Lower leg skin (tissue), 4 donors: ENCODE data around the gene ACTR5. TPM values are rescaled to one million over a fixed set of nuclear protein-coding genes. Genes with fewer than 3 reads are reported as not detected.

Experiments used
- DNase-seq, 2 donors: peaks; one replicate each; pipeline ENCODE4 v3.0.0-alpha.2; 2019; ENCODE audit warnings: low spot score in 2 of 2
- H3K4me3 ChIP-seq: fragments of 200-600 bp; sonication (generic); 2 replicates; pipeline ENCODE4 v1.5.1; 2017; ENCODE audit warnings: mild to moderate bottlenecking, low read depth; ENCODE audit not compliant: poor library complexity, severe bottlenecking
- POLR2A ChIP-seq, 2 donors: fragments of 450-650 bp; IDR thresholded peaks; one replicate each; pipeline ENCODE4 v1.6.1; 2016 to 2017; ENCODE audit warnings: antibody characterized with exemption in 2 of 2, mild to moderate bottlenecking in 1 of 2, moderate library complexity in 1 of 2
- WGBS, 2 donors: methylation state at CpG; one replicate each; pipeline ENCODE4 v1.1.5; 2018; 5-methylcytosine and 5-hydroxymethylcytosine counted together
- intact Hi-C: fragments of 100-400 bp; cut with DNase I; formaldehyde crosslinking; loops from one replicate; pipeline ENCODE4 v1.15.0; 2023; ENCODE audit warnings: low total_unique reads
- total RNA-seq, 4 donors: library from RNA; depleted of rRNA; stranded (reverse); fragments of >200 nt; gene quantifications; one replicate each; pipeline ENCODE4 v1.1.0, GENCODE V29; 2016
- TF ChIP-seq, protein P1 (sequence below), 3 donors: fragments of 450-650 bp; IDR thresholded peaks; one replicate each; pipeline ENCODE4 v1.5.1; 2016; ENCODE audit warnings: antibody characterized with exemption in 3 of 3, mild to moderate bottlenecking in 3 of 3, moderate library complexity in 2 of 3

ACTR5 gene
- total RNA-seq, 4 donors from 2014 or later: 7.3 to 11.7 (median 10.8) TPM

GRCh38 chr20:38727607-38728190 is 20.6 kb upstream of the ACTR5 start:
- TF ChIP-seq POLR2A (IDR thresholded peaks at IDR 0.05): no peak
- TF ChIP-seq, protein P1, sequence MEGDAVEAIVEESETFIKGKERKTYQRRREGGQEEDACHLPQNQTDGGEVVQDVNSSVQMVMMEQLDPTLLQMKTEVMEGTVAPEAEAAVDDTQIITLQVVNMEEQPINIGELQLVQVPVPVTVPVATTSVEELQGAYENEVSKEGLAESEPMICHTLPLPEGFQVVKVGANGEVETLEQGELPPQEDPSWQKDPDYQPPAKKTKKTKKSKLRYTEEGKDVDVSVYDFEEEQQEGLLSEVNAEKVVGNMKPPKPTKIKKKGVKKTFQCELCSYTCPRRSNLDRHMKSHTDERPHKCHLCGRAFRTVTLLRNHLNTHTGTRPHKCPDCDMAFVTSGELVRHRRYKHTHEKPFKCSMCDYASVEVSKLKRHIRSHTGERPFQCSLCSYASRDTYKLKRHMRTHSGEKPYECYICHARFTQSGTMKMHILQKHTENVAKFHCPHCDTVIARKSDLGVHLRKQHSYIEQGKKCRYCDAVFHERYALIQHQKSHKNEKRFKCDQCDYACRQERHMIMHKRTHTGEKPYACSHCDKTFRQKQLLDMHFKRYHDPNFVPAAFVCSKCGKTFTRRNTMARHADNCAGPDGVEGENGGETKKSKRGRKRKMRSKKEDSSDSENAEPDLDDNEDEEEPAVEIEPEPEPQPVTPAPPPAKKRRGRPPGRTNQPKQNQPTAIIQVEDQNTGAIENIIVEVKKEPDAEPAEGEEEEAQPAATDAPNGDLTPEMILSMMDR (IDR thresholded peaks at IDR 0.05): no peak
- no peak for DNase-seq
- intact Hi-C loops: no loop called here
- WGBS, 2 donors: 9 to 12% methylated on average over 29 to 42 of the region's 46 CpGs
- H3K4me3 ChIP-seq: no peak overlapping the region

- H3K4me3 ChIP-seq: no peak overlapping the region
- intact Hi-C loops: no loop called here
- DNase-seq: no peak
- TF ChIP-seq, protein P1 (IDR thresholded peaks at IDR 0.05): no peak
- TF ChIP-seq POLR2A (IDR thresholded peaks at IDR 0.05): no peak
- 2 to 5% methylated on average over 35 to 48 of the region's 56 CpGs for WGBS, 2 donors
Measured at GRCh38 chr20:38728191-38728781, 20.0 kb upstream of the ACTR5 start.

DNA sequence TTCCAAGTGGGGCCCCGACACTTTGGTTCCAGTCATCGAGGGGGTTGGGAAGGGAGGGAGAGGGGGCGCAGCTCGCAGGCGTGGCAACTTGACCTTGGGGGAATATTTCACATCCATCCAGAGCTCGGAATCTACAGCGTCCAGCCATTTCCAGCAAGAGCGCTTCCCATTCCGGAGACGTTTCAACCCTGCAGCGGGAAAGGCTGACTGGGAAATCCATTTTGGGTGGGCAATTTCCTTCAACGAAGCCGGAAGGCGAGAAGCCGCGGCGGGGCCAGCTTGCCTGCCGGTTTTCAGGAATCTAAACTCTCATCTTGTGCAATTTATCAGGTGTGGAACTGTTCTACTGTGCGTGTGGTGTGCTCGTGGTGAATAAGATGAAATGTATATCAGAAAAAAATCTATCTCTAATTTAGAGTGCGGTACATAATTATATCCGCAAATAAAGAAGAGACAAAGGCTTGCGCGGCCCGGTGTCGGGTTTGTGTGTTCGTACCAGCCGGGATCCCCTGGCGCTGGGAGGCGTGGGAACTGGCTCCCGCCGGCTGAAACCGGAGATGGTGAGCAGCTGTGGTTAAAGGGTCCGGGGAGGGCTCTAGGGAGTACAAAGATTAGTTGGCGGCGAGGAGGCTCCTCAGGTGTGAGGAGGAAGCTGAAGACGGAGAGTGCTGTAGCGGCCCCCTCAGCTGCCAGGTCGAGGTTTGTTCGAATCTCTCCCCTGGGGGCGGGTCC is 19.2 kb upstream of the ACTR5 start:
- TF ChIP-seq, protein P1 (IDR thresholded peaks at IDR 0.05): no peak
- TF ChIP-seq POLR2A (IDR thresholded peaks at IDR 0.05): no peak
- WGBS, 2 donors: 4 to 5% methylated on average over 41 of the region's 41 CpGs
- intact Hi-C loops: no loop called here

GRCh38 chr20:38729767-38730166 is 18.5 kb upstream of the ACTR5 start:
- WGBS, 2 donors: 12 to 17% methylated on average over 6 to 7 of the region's 7 CpGs
- intact Hi-C loops: no loop called here
- DNase-seq: no peak
- H3K4me3 ChIP-seq: no peak overlapping the region
- TF ChIP-seq POLR2A (IDR thresholded peaks at IDR 0.05): no peak
- TF ChIP-seq, protein P1 (IDR thresholded peaks at IDR 0.05): no peak

More for the DNA sequence above, 19.2 kb upstream of the ACTR5 start:
- H3K4me3 ChIP-seq: no peak overlapping the region
- no peak for DNase-seq

- DNase-seq: no peak
- 2 to 3% methylated on average over 39 to 41 of the region's 41 CpGs for WGBS, 2 donors
- intact Hi-C loops: no loop called here
- no peak overlapping the region for H3K4me3 ChIP-seq
- TF ChIP-seq, protein P1 (IDR thresholded peaks at IDR 0.05): no peak
- no peak for TF ChIP-seq POLR2A (IDR thresholded peaks at IDR 0.05)
Measured at GRCh38 chr20:38730167-38730988, 17.9 kb upstream of the ACTR5 start.
